Dendritic cell treated with granulocyte-macrophage colony-stimulating factor and Interleukin-4, amounts not matched to agents 40 ng/mL and 50 ng/mL, for 4 days (primary cell): Measurements from ENCODE around the gene HMCN2.
"Not testable (repeated sequence)": the region's sequence is repeated elsewhere in the genome, so short reads cannot be mapped to it uniquely, and the experiment has no call there.

Source experiments
- H3K27ac Mint-ChIP-seq: one replicate; pipeline ENCODE4 v1.8.0; 2022; ENCODE audit warnings: mild to moderate bottlenecking, mixed read lengths
- H3K27me3 Mint-ChIP-seq: one replicate; pipeline ENCODE4 v1.8.0; 2022; ENCODE audit warnings: mild to moderate bottlenecking, mixed read lengths
- H3K36me3 Mint-ChIP-seq: one replicate; pipeline ENCODE4 v1.8.0; 2022; ENCODE audit warnings: low read depth, mixed read lengths
- H3K4me1 Mint-ChIP-seq: one replicate; pipeline ENCODE4 v1.8.0; 2022; ENCODE audit warnings: low read depth, mixed read lengths
- H3K4me3 Mint-ChIP-seq: one replicate; pipeline ENCODE4 v1.8.0; 2022; ENCODE audit warnings: mild to moderate bottlenecking, moderate library complexity, mixed read lengths
- H3K9me3 Mint-ChIP-seq: one replicate; pipeline ENCODE4 v1.8.0; 2022; ENCODE audit warnings: mixed read lengths
- intact Hi-C: fragments of 100-400 bp; cut with micrococcal nuclease; formaldehyde crosslinking; loops from one replicate; pipeline ENCODE4 v1.15.0; 2022

HMCN2 gene

DNA sequence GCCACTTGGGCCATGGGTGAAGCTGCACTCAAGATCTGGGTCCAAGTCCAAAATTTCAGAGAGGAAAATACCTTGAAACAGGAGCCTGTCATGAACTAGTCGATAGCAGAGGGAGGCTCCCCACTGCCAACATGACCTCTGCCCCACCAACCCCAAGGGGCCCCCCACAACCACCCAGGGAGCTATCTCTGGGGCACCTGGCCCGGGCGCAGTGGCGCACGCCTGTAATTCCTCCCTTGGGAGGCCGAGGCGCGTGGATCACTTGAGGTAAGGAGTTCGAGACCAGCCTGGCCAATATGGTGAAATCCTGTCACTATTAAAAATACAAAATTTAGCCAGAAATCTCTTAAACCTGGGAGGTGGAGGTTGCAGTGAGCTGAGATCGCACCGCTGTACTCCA is 20.1 kb upstream of the HMCN2 start:
- H3K4me1 Mint-ChIP-seq, result peaks cover 16% of the 10 kb centered on the region
- H3K27ac Mint-ChIP-seq, result no peak overlapping the region
- no peaks in the 10 kb centered on the region for H3K36me3 Mint-ChIP-seq
- intact Hi-C loops, result no loop called here
- H3K4me3 Mint-ChIP-seq, result no peak overlapping the region
- peaks cover 21% of the 10 kb centered on the region for H3K27me3 Mint-ChIP-seq
- no peaks in the 10 kb centered on the region for H3K9me3 Mint-ChIP-seq

DNA sequence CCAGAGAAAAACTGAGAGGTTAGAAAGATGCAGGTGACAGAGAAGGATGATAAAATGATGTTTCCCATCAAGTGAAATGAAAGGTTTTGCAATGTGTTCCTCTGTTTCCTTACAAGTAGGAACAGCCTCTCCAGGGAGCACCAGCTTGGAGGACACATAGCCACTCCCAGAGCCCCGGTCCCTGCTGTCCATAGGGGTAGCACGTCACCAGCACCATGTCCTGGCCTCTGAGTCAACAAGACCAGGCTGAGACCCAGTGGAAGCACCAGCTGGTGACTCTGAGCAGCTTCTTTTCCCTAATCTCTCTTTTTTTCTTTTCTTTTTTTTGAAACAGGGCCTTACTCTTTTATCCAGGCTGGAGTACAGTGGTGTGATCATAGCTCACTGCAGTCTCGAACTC is 19.4 kb upstream of the HMCN2 start:
- Mint-ChIP-seq H3K27me3 (peaks cover 26% of the 10 kb centered on the region), H3K36me3 (no peaks in the 10 kb centered on the region), H3K9me3 (no peaks in the 10 kb centered on the region), H3K4me3 (no peak overlapping the region), H3K4me1 (peaks cover 10% of the 10 kb centered on the region), H3K27ac (no peak overlapping the region)
- intact Hi-C loops, result no loop called here

DNA sequence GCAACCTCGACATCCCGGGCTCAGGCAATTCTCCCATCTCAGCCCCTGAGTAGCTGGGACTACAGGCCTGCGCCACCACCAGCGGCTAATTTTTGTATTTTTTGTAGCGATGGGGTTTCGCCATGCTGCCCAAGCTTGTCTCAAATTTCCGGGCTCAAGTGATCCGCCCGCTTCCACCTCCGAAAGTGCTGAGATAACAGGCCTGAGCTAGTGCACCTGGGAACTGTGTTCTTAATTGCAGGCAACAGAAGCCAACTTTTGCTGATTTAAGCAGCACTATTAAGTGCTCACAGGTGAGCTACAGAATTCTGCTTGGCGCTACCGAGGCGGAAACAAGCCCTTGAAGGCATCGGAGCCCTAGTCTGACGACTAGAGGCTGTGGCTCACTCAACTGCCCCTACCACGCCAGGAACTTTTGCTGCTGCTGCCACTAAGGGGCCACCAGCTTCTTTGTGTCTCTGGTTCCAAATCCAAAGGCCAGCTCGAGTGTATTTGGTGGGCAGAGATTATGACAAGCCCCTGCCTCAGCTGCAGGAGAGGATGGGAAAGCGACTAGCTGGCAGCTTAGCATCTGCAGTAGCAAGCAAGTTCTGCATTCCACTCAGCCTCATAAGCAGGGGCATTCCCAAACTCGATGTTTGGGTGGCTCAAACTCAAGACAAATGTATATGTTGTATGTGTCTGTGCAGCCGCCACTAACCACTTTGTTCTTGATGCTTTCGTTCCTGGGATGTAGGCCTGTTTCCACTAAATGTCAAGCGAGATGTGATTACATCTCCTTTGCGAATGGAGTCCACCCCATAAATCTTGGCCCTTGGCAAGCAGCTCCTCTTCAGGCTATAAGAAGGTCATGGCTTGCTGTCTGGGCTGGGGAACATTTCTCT is 10.6 kb upstream of the HMCN2 start:
- Mint-ChIP-seq H3K36me3 (no peaks in the 10 kb centered on the region), H3K4me1 (peaks cover 8% of the 10 kb centered on the region), H3K27me3 (peaks cover 51% of the 10 kb centered on the region), H3K9me3 (no peaks in the 10 kb centered on the region), H3K4me3 (no peak overlapping the region), H3K27ac (no peak overlapping the region)
- intact Hi-C loops, result no loop called here

DNA sequence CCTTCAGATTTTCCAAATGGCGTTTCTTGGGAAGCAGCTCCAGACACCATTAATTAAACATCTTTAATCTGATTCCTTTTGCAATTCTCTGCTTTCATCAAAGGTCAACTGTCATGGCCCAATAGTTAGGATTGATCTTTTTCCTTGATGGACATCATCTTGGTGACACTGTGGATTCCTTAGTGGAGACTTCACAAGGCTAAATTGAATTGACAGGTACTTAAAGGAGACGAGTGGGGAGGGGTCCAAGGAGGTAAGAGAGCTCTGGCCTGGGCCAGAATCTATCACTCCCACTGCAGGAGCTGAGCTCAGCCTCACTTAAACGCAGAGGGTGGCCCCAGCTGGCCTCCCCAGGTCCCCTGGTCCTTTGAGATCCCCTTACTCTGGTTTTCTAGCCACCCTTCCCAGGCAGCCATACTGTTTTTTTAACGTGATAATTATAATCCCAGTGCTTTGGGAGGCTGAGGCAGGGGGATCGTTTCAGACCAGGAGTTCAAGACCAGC is 9.9 kb upstream of the HMCN2 start:
- intact Hi-C loops, result no loop called here
- H3K27me3 Mint-ChIP-seq, result peaks cover 49% of the 10 kb centered on the region
- no peaks in the 10 kb centered on the region for H3K36me3 Mint-ChIP-seq
- peaks cover 8% of the 10 kb centered on the region for H3K4me1 Mint-ChIP-seq
- no peak overlapping the region for H3K4me3 Mint-ChIP-seq
- no peaks in the 10 kb centered on the region for H3K9me3 Mint-ChIP-seq
- no peak overlapping the region for H3K27ac Mint-ChIP-seq

DNA sequence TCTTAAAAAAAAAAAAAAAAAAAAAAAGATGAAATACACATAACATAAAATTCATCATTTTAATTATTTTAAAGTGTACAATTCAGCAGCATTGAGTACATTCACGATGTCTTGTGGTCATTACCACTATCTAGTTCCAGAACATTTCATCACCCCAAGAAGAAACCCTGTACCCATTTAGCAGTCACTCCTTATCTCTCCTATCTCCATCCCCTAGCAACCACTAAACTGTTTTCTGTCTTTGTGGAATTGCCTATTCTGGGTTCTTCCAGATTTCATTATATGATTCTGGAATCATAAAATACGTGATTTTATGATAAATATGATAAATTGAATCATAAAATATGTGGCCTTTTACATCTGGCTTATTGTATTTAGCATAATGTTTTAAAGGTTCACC is 8.9 kb upstream of the HMCN2 start:
- Mint-ChIP-seq H3K4me3 (no peak overlapping the region), H3K27me3 (peaks cover 50% of the 10 kb centered on the region), H3K27ac (no peak overlapping the region), H3K9me3 (no peaks in the 10 kb centered on the region), H3K4me1 (peaks cover 8% of the 10 kb centered on the region), H3K36me3 (no peaks in the 10 kb centered on the region)
- intact Hi-C loops, result no loop called here

DNA sequence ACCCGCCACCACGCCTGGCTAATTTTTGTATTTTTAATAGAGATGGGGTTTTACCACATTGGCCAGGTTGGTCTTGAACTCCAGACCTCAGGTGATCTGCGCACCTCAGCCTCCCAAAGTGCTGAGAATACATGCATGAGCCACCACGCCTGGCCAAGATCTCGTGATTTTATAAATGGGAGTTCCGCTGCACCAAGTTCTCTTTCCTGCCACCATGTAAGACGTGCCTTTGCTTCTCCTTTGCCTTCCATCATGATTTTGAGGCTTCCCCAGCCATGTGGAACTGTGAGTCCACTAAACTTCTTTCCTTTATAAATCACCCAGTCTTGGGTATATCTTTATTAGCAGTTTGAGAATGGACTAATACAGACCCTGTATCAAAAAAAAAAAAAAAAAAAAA is 7.4 kb upstream of the HMCN2 start:
- H3K9me3 Mint-ChIP-seq, H3K36me3 Mint-ChIP-seq, intact Hi-C loops, H3K27ac Mint-ChIP-seq, H3K4me3 Mint-ChIP-seq: not testable (repeated sequence)
- Mint-ChIP-seq H3K27me3 (peaks cover 62% of the 10 kb centered on the region), H3K4me1 (peaks cover 13% of the 10 kb centered on the region)

DNA sequence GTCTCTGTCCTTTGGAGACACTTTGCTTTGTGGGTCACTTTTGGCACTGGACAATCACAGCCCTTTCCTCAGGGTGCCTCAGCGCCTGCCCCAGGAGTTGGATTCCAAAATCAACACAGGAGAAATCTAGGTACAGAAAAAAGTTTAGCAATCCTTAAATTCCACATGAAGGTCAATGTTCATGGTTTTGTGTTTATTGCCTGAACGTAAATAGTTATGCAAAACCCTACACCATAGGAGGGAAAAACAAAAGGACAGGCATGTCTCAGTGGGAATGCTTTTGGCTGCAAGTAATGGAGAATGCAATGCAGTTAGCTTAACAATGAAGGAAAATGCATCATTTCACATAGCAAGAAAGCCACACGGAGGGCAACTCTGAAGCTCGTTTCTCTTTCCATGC is 6.5 kb upstream of the HMCN2 start:
- Mint-ChIP-seq H3K27ac (no peak overlapping the region), H3K36me3 (no peaks in the 10 kb centered on the region), H3K27me3 (peaks cover 71% of the 10 kb centered on the region), H3K4me3 (no peak overlapping the region), H3K4me1 (peaks cover 10% of the 10 kb centered on the region), H3K9me3 (no peaks in the 10 kb centered on the region)
- intact Hi-C loops, result no loop called here

DNA sequence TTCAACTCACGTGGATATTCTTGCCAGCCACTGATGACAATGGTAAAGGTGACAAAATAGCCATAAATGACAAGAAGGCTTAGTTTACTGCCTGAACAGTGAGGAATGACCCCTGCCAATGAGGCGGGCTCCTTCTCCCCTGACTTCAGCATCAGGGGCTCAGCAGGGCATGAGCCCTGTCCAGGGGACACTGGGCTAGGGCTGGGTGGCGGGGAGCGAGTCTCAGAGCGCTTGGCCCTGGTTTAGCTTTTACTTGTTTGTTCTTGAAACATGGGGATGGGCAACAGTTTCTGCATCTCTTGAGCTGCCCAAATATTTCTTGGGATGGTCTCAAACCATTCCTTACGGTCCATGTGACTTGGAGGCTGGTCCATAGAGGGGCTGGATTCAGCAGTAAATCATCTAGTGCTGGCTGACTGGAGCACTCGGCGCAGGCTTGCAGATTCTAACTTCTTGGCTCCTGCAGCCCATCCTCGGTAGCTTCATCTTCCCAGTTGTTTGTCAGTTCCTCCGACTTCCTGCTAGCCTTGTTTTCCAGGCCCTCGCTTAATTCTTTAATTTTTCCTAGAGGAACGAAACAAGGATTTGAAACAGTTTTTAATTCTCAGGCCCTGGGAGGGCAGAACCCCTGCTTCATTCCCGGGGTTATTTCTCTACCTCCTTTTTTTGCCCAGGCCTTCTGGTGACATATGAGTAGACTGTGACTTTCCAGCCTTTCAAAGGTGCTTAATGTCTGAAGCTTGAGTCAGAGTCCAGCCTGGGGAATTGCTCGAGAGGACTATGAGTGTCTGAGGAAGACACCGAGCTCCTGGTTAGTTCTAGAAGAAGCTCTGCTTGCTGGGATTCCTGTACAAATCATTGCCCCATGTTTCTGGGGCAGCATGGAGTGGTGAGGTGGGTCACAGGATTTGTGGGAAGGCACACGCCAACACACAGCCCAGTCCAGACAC is 4.5 kb upstream of the HMCN2 start:
- H3K27ac Mint-ChIP-seq, result no peak overlapping the region
- H3K36me3 Mint-ChIP-seq, result no peaks in the 10 kb centered on the region
- intact Hi-C loops, result no loop called here
- no peaks in the 10 kb centered on the region for H3K9me3 Mint-ChIP-seq
- H3K4me3 Mint-ChIP-seq, result no peak overlapping the region
- H3K27me3 Mint-ChIP-seq, result peaks cover 85% of the 10 kb centered on the region
- H3K4me1 Mint-ChIP-seq, result peaks cover 5% of the 10 kb centered on the region

DNA sequence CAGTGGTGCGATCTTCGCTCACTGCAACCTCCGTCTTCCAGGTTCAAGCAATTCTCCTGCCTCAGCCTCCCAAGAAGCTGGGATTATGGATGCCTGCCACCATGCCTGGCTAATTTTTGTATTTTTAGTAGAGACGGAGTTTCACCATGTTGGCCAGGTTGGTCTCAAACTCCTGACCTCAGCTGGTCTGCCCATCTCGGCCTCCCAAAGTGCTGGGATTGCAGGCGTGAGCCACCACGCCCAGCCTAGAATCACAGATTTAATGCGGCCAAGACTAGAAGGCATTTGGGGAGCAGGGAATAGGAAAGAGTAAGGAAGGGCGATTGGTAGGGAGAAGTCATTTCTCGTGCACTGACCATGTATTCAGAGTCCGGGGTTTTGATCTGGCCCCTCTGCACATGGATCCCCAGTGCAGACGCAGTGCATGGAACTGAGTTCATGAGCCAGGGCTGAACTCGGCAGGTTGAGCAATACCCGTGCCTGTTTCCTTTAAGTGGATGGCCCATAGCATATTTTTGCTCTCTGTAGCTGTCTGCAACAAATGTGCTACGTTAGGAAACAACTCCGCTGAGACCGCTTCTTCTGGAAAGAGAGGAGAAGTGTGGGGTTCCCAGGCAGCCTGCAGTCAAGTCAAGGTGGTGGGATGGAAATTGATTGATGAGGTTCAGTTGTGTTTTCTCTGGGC is 3.4 kb upstream of the HMCN2 start:
- Mint-ChIP-seq H3K36me3 (no peaks in the 10 kb centered on the region), H3K4me1 (peaks cover 5% of the 10 kb centered on the region), H3K4me3 (no peak overlapping the region), H3K9me3 (no peaks in the 10 kb centered on the region), H3K27me3 (peaks cover 90% of the 10 kb centered on the region), H3K27ac (no peak overlapping the region)
- intact Hi-C loops, result no loop called here

DNA sequence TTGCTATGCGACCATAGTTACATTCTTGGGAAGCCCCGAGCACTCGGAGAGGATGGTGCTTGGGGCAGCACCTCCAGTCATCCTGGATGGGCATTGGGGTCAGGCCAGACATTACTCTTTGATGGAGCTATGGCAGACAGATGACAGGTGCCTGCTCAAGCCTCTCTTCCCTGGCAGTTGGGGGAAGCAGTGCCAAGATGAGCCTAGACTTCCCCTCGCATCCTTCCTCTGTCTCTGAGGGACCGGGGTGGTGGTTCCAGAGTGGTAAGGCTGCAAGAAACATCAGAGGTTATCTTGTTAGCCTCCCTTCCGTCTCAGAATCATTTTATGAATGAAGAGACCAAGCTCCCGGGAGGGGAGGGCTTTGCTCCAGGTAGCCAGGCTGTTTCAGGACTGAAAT is 2.8 kb upstream of the HMCN2 start:
- no peak overlapping the region for H3K4me3 Mint-ChIP-seq
- H3K27ac Mint-ChIP-seq, result no peak overlapping the region
- peaks cover 9% of the 10 kb centered on the region for H3K4me1 Mint-ChIP-seq
- no peaks in the 10 kb centered on the region for H3K36me3 Mint-ChIP-seq
- intact Hi-C loops, result no loop called here
- no peaks in the 10 kb centered on the region for H3K9me3 Mint-ChIP-seq
- peaks cover 89% of the 10 kb centered on the region for H3K27me3 Mint-ChIP-seq

DNA sequence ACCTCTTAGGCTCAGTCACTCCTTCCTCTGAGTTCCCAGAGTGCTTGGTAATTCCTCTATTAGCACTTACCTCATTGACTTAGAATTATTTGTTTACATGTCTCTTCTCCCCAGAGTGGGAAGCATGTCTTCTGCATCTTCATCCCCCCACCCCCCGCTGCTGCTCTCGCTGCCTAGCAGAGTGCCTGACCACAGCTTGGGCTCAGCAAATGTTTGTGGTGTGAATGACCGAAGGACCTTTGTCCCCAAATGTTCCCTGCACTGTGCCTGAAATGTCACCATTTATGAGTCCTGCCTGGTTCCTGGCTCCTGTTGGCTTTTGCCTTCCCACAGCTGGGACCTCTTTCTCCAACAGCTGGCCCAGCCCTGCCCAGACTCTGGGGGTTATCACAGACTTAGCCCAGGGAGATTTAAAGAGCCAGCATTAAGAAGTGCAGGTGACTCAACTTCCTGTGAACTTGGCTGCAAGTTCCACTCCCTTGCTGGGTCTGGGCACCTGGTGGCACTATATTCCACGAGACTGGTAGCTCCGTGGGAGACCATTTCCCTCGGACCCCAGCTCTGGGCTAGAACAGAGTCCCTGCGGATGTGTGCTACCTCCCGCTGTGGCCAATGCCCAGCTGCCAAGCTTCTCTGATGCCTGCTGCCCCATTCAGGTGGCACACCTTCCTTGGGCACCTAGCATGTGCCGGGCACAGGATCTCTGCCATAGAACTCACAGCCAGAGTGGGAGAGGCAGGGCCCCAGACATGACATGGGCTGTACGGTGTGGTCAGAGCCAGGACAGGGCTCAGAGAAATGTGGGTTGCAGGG is 1.8 kb upstream of the HMCN2 start:
- Mint-ChIP-seq H3K9me3 (no peaks in the 10 kb centered on the region), H3K27ac (no peak overlapping the region), H3K36me3 (no peaks in the 10 kb centered on the region), H3K4me3 (no peak overlapping the region), H3K4me1 (peaks cover 19% of the 10 kb centered on the region), H3K27me3 (peaks cover 84% of the 10 kb centered on the region)
- intact Hi-C loops, result no loop called here

DNA sequence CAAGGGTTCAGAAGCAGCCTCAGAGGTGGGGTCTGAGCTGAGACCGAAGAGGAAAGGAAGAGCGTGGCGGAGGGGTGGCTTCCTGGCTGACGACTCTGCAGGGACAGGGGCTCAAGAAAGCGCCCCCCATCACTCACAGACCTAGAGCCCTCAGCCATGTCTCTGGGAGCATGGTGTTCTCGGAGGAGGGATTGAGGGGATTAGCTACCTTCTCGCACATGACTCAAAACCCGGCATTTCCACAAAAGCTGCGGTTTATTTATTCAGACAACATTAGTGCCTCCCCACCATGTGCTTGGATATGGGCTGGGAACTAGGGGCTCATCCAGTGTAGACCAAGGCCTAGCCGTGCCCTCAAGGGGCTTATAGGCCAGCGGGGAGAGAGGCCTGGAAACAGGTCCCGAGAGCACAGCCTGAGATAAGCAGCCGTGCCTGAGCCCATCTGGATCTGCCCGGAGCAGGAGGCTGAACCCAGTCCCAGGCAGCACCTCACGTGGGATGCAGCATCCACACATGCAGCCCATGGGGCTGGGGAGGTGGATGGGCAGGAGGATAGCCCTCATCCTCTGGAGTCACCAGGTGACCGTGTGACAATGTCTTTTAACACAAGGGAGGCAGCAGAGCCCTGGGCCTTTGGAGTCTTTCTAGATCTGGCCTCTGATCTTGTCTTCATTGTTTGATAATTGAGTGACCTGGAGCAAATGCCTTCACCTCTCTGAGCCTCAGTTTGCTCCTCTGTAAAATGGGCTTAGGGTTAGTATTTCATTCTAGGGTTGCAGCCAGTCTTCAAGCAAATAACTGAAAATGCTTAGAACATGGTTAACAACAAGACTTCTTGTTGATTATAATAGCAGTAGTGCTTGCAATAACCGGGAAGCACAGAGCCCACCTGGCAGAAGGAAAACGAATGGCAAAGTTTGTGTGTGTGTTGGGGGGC is 878 bp upstream of the HMCN2 start:
- Mint-ChIP-seq H3K9me3 (no peaks in the 10 kb centered on the region), H3K27ac (no peak overlapping the region), H3K4me3 (no peak overlapping the region), H3K27me3 (peaks cover 76% of the 10 kb centered on the region), H3K36me3 (no peaks in the 10 kb centered on the region), H3K4me1 (peaks cover 26% of the 10 kb centered on the region)
- intact Hi-C loops, result no loop called here
